Sigmoid colon (tissue), 7 donors: Measurements from ENCODE around the gene ZNF831. TPM values are rescaled to one million over a fixed set of nuclear protein-coding genes. Genes with fewer than 3 reads are reported as not detected.

Source experiments
- DNase-seq: peaks from one replicate; pipeline ENCODE4 v3.0.0-alpha.2; 2019
- H3K27ac ChIP-seq, 4 donors: fragments of 200-600 bp; sonication (generic); one replicate each; pipeline ENCODE4 v1.5.1; 2016 to 2019; ENCODE audit warnings: mild to moderate bottlenecking in 1 of 4
- H3K27me3 ChIP-seq, 3 donors: fragments of 200-600 bp; sonication (generic); one replicate each; pipeline ENCODE4 v1.5.1; 2019; ENCODE audit warnings: mild to moderate bottlenecking in 1 of 3
- H3K36me3 ChIP-seq, 4 donors: fragments of 200-600 bp; sonication (generic); one replicate each; pipeline ENCODE4 v1.5.1; 2016 to 2019
- H3K4me1 ChIP-seq, 4 donors: fragments of 200-600 bp; sonication (generic); one replicate each; pipeline ENCODE4 v1.5.1; 2017 to 2019
- H3K4me3 ChIP-seq, 4 donors: fragments of 200-600 bp; sonication (generic); one replicate each; pipeline ENCODE4 v1.5.1; 2017 to 2019; ENCODE audit warnings: mild to moderate bottlenecking in 2 of 4, moderate library complexity in 1 of 4
- H3K9me3 ChIP-seq, 4 donors: fragments of 200-600 bp in 3 of 4; sonication (generic) in 3 of 4; one replicate each; pipeline versions ENCODE4 v1.5.1 to v1.6.1; 2013 to 2019
- EP300 ChIP-seq, 4 donors: sonication (generic); formaldehyde crosslinking; IDR thresholded peaks; one replicate each; pipeline ENCODE4 v1.6.1; 2017; ENCODE audit warnings: antibody characterized with exemption in 4 of 4
- POLR2A ChIP-seq, 2 donors: fragments of 450-650 bp; IDR thresholded peaks; one replicate each; pipeline ENCODE4 v1.6.1; 2016; ENCODE audit warnings: antibody characterized with exemption in 2 of 2, mild to moderate bottlenecking in 2 of 2, moderate library complexity in 2 of 2
- POLR2AphosphoS5 ChIP-seq, 4 donors: sonication (generic); formaldehyde crosslinking; IDR thresholded peaks; one replicate each; pipeline ENCODE4 v1.6.1; 2017; ENCODE audit warnings: antibody characterized with exemption in 4 of 4
- WGBS, 2 donors: extraction: QIAGEN DNeasy Blood & Tissue Kit; methylation state at CpG; one replicate each; pipeline ENCODE4 v1.1.7; 2013; 5-methylcytosine and 5-hydroxymethylcytosine counted together
- intact Hi-C: fragments of 100-400 bp; cut with DNase I; formaldehyde crosslinking; loops from one replicate; pipeline ENCODE4 v1.15.1; 2023
- polyA plus RNA-seq, 3 donors: library from polyadenylated mRNA; stranded (reverse); fragments of 200-250 nt; gene quantifications; one replicate each; pipeline ENCODE4 v1.2.3, GENCODE V29; 2013
- total RNA-seq, 4 donors: library from RNA; depleted of rRNA; stranded (reverse); fragments of >200 nt; gene quantifications; one replicate each; pipeline ENCODE4 v1.1.0, GENCODE V29; 2016
- TF ChIP-seq, protein P1 (sequence below), 4 experiments: fragments of 450-650 bp in 3 of 4; fragments of 200-600 bp in 1 of 4; IDR thresholded peaks; one replicate each; pipeline ENCODE4 v1.5.1; 2016 to 2019; ENCODE audit warnings: antibody characterized with exemption in 4 of 4, mild to moderate bottlenecking in 3 of 4, moderate library complexity in 2 of 4
- donor health status: healthy with polysubstance abuse.
- donor health status: Bipolar disorder and iron deficiency.
- donor health status: healthy.

The ZNF831 gene
- total and polyA plus RNA-seq, 7 donors, result under 0.01 to 4.4 (median 0.50) TPM; not detected in 1

DNA sequence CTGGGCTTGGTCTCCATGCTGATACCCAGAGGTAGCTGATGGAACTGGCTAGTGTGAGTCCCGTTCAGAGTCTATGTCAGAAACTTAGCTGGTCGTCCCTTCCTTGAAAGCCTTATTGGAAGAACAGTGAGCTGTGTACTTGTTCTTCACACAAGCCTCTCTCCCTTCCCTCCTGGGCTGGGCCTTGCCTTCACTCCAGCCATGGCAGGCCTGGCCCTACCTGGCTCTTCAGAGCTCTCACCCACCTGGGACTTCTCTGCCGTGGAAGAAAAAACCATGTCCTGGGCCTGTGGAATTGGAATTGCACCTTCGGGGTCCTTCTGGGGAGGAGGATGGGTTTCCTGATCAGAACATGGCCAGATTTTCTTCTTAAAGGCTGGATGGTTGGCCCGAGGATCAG, 20.3 kb upstream of the ZNF831 start:
- H3K4me1 ChIP-seq, result peaks cover 0 to 18% (median 11%) of the 10 kb centered on the region in 4 donors
- DNase-seq, result no peak
- H3K36me3 ChIP-seq, result no peaks in the 10 kb centered on the region
- no peak overlapping the region for H3K4me3 ChIP-seq
- no peaks in the 10 kb centered on the region for H3K27me3 ChIP-seq
- no peak overlapping the region for H3K27ac ChIP-seq
- intact Hi-C loops, result no loop called here
- TF ChIP-seq POLR2A (IDR thresholded peaks at IDR 0.05) (no peak), EP300 (IDR thresholded peaks at IDR 0.05) (no peak), POLR2AphosphoS5 (IDR thresholded peaks at IDR 0.05) (no peak)
- TF ChIP-seq, protein P1, sequence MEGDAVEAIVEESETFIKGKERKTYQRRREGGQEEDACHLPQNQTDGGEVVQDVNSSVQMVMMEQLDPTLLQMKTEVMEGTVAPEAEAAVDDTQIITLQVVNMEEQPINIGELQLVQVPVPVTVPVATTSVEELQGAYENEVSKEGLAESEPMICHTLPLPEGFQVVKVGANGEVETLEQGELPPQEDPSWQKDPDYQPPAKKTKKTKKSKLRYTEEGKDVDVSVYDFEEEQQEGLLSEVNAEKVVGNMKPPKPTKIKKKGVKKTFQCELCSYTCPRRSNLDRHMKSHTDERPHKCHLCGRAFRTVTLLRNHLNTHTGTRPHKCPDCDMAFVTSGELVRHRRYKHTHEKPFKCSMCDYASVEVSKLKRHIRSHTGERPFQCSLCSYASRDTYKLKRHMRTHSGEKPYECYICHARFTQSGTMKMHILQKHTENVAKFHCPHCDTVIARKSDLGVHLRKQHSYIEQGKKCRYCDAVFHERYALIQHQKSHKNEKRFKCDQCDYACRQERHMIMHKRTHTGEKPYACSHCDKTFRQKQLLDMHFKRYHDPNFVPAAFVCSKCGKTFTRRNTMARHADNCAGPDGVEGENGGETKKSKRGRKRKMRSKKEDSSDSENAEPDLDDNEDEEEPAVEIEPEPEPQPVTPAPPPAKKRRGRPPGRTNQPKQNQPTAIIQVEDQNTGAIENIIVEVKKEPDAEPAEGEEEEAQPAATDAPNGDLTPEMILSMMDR (IDR thresholded peaks at IDR 0.05), result no peak
- H3K9me3 ChIP-seq, result no peaks in the 10 kb centered on the region
- WGBS, 2 donors, result 88% methylated on average over 5 of the region's 5 CpGs

DNA sequence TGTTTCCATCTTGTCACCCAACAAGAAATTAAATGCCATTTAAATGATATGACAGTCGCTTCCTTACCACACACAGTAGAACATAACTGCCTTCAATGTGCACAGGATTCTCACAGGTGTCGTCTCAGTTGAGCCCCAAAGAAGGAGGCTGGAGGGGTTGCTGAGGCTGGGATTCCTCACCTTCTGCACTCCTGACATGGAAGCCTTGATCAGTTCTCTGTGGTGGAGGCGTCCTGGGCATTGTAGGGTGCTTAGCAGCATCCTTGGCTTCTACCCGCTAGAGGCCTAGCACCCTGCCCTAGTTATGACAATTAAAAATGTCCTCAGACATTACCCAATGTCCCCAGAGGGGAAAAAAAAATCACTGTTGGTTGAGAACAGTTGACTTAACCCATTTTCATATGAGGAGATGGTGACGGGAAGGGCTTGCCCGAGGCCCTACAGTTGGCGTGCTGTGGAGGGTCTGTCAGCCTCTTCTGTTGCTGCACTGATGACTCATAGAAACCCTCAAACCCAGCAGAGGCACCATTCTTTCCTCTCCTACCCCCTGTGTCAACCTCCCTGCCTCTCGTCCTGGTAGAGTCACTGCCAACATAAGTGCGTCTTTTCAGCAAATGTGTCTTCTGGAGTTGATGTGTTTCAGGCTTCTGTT, 19.3 kb upstream of the ZNF831 start:
- H3K4me1 ChIP-seq, result peaks cover 0 to 18% (median 11%) of the 10 kb centered on the region in 4 donors
- 84 to 92% methylated on average over 9 of the region's 9 CpGs for WGBS, 2 donors
- no peaks in the 10 kb centered on the region for H3K27me3 ChIP-seq
- H3K27ac ChIP-seq, result no peak overlapping the region
- H3K4me3 ChIP-seq, result no peak overlapping the region
- TF ChIP-seq, protein P1 (IDR thresholded peaks at IDR 0.05), result no peak
- TF ChIP-seq EP300 (IDR thresholded peaks at IDR 0.05), result no peak
- no peak for TF ChIP-seq POLR2A (IDR thresholded peaks at IDR 0.05)
- no peak for TF ChIP-seq POLR2AphosphoS5 (IDR thresholded peaks at IDR 0.05)
- no peaks in the 10 kb centered on the region for H3K36me3 ChIP-seq
- intact Hi-C loops, result no loop called here
- no peak for DNase-seq
- no peaks in the 10 kb centered on the region for H3K9me3 ChIP-seq

DNA sequence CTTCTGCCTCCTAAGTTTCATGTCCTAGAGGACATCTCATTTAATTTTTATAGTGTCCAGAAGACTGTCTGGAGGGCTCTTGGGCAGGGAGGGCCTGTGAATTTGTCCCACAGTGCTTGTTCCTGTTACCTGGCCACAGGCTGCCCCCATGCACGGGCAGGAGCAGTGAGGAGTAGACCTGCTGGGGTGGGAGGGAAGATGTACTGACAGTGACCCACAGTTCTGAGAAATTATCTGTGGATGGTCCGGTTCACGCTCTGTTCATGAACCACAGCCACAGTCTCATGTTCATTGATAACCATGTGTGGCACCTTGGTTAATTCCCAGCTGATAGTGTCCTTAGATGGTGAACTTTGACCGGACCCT, 18.8 kb upstream of the ZNF831 start:
- WGBS, 2 donors, result 89 to 91% methylated on average over 4 of the region's 4 CpGs
- no peak overlapping the region for H3K27ac ChIP-seq
- H3K9me3 ChIP-seq, result no peaks in the 10 kb centered on the region
- DNase-seq, result no peak
- intact Hi-C loops, result no loop called here
- TF ChIP-seq EP300 (IDR thresholded peaks at IDR 0.05), result no peak
- TF ChIP-seq, protein P1 (IDR thresholded peaks at IDR 0.05), result no peak
- TF ChIP-seq POLR2A (IDR thresholded peaks at IDR 0.05), result no peak
- no peak for TF ChIP-seq POLR2AphosphoS5 (IDR thresholded peaks at IDR 0.05)
- no peaks in the 10 kb centered on the region for H3K36me3 ChIP-seq
- no peaks in the 10 kb centered on the region for H3K27me3 ChIP-seq
- no peak overlapping the region for H3K4me3 ChIP-seq
- H3K4me1 ChIP-seq, result peaks cover 0 to 18% (median 11%) of the 10 kb centered on the region in 4 donors

DNA sequence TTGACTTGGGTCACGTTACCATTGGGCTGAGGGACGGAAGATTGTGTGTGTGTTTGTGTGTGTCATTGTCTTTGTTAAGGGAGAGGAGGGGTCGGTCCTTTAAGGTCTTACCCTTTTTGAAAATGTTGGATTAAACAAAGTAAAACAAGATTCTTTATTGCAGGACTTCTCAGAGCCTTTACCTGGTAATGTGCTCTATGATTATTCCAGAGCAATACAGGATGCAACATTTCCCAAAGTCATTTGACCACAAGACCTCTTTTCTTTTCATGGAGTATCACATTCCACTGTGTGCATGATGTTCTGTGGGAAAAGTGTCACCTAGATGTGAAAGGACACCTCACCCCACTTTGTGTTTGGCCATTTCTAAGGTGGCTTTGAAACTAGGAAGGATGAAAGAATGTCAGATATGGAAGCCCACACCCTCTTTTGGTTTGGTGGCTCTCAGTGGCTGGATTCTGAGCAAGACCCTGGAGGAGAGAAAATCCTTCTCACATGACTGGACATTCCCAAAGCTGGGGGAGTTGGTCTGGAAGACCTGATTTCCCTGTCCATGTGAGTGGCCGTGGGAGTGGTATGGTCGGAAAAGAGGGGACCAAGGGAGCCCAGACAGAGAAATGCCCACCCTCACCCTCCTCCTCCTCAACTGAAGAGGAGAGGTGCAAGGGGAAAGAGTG, 18.2 kb upstream of the ZNF831 start:
- no peak overlapping the region for H3K27ac ChIP-seq

More for the DNA sequence above, 18.2 kb upstream of the ZNF831 start:
- Histone ChIP-seq H3K27me3 (no peaks in the 10 kb centered on the region), H3K9me3 (no peaks in the 10 kb centered on the region), H3K4me1 (peaks cover 0 to 18% (median 11%) of the 10 kb centered on the region in 4 donors), H3K4me3 (no peak overlapping the region), H3K36me3 (no peaks in the 10 kb centered on the region)
- WGBS, 2 donors, result 89 to 91% methylated on average over 5 of the region's 5 CpGs
- intact Hi-C loops, result no loop called here
- no peak for DNase-seq
- TF ChIP-seq POLR2A (IDR thresholded peaks at IDR 0.05) (no peak), POLR2AphosphoS5 (IDR thresholded peaks at IDR 0.05) (no peak), EP300 (IDR thresholded peaks at IDR 0.05) (no peak)
- TF ChIP-seq, protein P1 (IDR thresholded peaks at IDR 0.05), result no peak
